NB4 (cell line): ENCODE data around the gene CAMKV.

ENCODE experiments used
- CTCF ChIP-seq: IDR thresholded peaks from one replicate; pipeline ENCODE4 v1.5.1; 2012; ENCODE audit warnings: low read depth, low read length
- POLR2A ChIP-seq: IDR thresholded peaks from 2 replicates; pipeline ENCODE4 v1.6.1; 2011; ENCODE audit warnings: mild to moderate bottlenecking; ENCODE audit not compliant: insufficient read length; ENCODE audit errors: extremely low read depth

- TF ChIP-seq CTCF (no peak), POLR2A (no peak)
Observed at GRCh38 chr3:49873623-49874022, 3.9 kb upstream of the CAMKV start.
